AG09319 (cell line): ENCODE results near the gene CHPF2.

Source experiments
- DNase-seq: peaks from one replicate; pipeline ENCODE4 v3.0.0-alpha.2; 2010; ENCODE audit warnings: low read depth; ENCODE audit errors: extremely low read depth
- TF ChIP-seq, protein P1 (sequence below): IDR thresholded peaks from 2 replicates; pipeline ENCODE4 v1.5.1; 2011; ENCODE audit warnings: low read depth, mild to moderate bottlenecking, inconsistent platforms, low read length, moderate library complexity

Gene CHPF2

GRCh38 chr7:151207315-151207714 lies 25.0 kb upstream of the CHPF2 start:
- TF ChIP-seq, protein P1, sequence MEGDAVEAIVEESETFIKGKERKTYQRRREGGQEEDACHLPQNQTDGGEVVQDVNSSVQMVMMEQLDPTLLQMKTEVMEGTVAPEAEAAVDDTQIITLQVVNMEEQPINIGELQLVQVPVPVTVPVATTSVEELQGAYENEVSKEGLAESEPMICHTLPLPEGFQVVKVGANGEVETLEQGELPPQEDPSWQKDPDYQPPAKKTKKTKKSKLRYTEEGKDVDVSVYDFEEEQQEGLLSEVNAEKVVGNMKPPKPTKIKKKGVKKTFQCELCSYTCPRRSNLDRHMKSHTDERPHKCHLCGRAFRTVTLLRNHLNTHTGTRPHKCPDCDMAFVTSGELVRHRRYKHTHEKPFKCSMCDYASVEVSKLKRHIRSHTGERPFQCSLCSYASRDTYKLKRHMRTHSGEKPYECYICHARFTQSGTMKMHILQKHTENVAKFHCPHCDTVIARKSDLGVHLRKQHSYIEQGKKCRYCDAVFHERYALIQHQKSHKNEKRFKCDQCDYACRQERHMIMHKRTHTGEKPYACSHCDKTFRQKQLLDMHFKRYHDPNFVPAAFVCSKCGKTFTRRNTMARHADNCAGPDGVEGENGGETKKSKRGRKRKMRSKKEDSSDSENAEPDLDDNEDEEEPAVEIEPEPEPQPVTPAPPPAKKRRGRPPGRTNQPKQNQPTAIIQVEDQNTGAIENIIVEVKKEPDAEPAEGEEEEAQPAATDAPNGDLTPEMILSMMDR: no peak
- no peak for DNase-seq

DNA sequence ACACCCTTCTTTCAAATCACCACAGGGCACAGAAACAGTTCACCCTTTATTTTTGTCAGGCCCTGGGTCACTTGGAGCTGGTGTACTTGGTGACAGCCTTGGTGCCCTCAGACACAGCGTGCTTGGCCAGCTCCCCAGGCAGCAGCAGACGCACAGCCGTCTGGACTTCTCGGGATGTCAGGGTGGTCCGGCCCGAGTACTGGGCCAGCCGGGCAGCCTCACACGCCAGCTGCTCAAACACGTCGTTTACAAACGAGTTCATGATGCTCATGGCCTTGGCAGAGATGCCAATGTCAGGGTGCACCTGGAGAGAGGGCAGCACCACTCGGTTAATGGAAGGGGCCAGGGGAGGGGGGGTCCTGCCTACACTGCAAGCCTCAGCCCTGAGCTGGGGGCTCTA lies 24.5 kb upstream of the CHPF2 start:
- TF ChIP-seq, protein P1: no peak
- no peak for DNase-seq

- TF ChIP-seq, protein P1: no peak
- no peak for DNase-seq
Observed at GRCh38 chr7:151208253-151208862, 23.9 kb upstream of the CHPF2 start.

GRCh38 chr7:151209588-151209987 lies 22.7 kb upstream of the CHPF2 start:
- TF ChIP-seq, protein P1: no peak
- DNase-seq: no peak

GRCh38 chr7:151210087-151210854 lies 22.0 kb upstream of the CHPF2 start, which contains the start of gene H2BK1:
TSS of gene H2BK1 (minus strand) at chr7:151210488. CDS start at chr7:151210318, 170 bp downstream.
- TF ChIP-seq, protein P1: no peak
- DNase-seq: no peak

- TF ChIP-seq, protein P1: no peak
- no peak for DNase-seq
Observed at GRCh38 chr7:151211155-151211772, 21.0 kb upstream of the CHPF2 start.

DNA sequence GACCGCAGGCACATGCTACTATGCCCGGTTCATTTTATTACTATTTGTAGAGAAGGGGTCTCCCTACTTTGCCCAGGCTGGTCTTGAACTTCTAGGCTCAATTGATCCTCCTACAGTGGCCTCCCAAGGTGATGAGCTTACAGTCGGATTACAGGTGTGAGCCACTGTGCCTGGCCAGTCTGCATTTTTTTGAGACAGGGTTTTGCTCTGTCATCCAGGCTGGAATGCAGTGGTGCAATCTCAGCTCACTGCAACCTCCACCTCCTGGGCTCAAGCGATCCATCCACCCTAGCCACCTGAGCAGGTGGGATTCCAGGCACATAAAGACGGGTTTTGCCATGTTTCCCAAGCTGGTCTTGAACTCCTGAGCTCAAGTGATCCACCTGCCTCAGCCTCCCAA lies 19.7 kb upstream of the CHPF2 start:
- no peak for DNase-seq
- TF ChIP-seq, protein P1: no peak
